ENCODE measurements around the gene ATP5F1D. TPM values are rescaled to one million over a fixed set of nuclear protein-coding genes. Genes with fewer than 3 reads are reported as not detected.

ATP5F1D gene
- total RNA-seq, 2 experiments from 2014 or later, result 175 to 177 TPM

DNA sequence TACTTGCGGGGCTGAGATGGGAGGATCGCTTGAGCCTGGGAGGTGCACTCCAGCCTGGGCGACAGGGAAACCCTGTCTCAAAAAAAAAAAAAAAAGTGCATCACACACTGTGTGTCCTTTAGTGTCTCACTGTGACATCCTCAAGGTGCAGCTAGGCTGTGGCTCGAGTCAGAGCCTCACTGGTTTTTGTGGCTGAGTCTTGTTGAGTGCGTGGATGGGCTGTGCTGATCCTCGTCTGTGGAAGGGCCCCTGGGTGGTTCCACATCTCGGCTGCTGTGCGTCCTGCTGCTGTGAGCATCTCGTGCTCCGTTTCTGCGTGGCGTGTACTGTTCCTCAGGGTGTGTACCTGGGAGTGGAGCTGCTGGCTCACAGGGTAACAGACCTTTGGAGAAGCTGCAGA, 24.8 kb upstream of the ATP5F1D start:
- peaks cover 9% of the 10 kb centered on the region for H3K36me3 Mint-ChIP-seq
- DNase-seq, result no peak
- H3K27ac Mint-ChIP-seq, result no peak overlapping the region
- H3K27me3 Mint-ChIP-seq, result no peaks in the 10 kb centered on the region
- H3K4me1 Mint-ChIP-seq, result peaks cover 13% of the 10 kb centered on the region
- H3K4me3 Mint-ChIP-seq, result no peak overlapping the region
- H3K9me3 Mint-ChIP-seq, result no peaks in the 10 kb centered on the region

DNA sequence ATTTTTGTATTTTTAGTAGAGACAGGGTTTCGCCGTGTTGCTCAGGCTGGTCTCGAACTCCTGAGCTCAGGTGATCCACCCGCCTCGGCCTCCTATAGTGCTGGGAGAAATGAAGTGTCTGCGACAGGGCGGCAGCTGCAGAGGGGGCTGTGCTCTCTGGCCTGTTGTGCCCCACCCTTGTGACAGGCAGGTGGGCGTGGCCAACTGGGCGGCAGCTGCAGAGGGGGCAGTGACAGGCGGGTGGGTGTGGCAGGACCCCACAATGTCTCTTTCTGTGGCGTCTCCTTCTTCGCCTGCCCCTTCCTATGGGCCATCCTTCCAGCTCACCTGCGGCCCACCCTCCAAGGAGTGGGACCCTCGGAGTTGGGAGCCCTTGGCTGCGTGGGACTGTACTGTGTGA, 24.2 kb upstream of the ATP5F1D start:
- Mint-ChIP-seq H3K4me3 (no peak overlapping the region), H3K27ac (no peak overlapping the region), H3K9me3 (no peaks in the 10 kb centered on the region), H3K36me3 (peaks cover 9% of the 10 kb centered on the region), H3K27me3 (no peaks in the 10 kb centered on the region), H3K4me1 (peaks cover 13% of the 10 kb centered on the region)
- no peak for DNase-seq

DNA sequence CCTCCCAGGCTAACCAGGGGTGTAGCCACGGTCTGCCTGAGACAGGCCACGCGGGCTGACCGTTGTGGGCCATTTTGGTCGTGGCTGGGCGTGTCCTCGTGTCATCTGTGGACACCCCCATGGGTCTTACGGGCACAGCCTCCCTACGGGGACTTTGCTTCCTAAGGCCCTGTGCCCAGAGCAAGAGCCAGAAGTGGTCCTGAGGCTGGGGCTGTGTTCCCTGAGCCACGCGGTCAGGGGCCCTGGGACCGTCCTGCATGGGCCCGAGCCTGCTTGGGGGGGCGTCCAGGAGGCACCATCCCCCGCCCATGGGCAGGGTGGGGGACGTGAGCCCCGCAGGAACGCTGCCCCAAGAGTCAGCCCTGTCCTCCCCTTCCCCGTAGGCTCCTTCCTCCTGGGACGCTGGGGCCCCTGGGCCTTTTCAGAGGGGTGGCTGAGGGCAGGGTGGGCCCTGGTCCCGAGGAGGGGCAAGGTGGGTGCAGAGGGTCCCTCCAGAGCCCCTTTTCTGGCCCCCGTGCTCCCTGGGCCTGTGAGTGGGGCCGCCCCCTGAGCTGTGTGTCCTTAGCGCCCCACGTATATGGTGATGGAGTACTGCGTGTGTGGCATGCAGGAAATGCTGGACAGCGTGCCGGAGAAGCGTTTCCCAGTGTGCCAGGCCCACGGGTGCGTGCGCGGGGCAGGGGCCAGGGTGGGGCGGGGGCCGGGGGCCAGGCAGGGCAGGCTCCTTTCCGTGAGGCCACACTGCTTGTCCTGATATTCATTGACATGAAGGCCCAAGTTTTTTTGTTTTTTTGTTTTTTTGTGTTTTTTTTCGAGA, 22.6 kb upstream of the ATP5F1D start:
- H3K27me3 Mint-ChIP-seq, result no peaks in the 10 kb centered on the region
- no peak overlapping the region for H3K27ac Mint-ChIP-seq
- no peak overlapping the region for H3K4me3 Mint-ChIP-seq
- DNase-seq, result no peak
- no peaks in the 10 kb centered on the region for H3K9me3 Mint-ChIP-seq
- H3K36me3 Mint-ChIP-seq, result peaks cover 2% of the 10 kb centered on the region
- H3K4me1 Mint-ChIP-seq, result peaks cover 4% of the 10 kb centered on the region

DNA sequence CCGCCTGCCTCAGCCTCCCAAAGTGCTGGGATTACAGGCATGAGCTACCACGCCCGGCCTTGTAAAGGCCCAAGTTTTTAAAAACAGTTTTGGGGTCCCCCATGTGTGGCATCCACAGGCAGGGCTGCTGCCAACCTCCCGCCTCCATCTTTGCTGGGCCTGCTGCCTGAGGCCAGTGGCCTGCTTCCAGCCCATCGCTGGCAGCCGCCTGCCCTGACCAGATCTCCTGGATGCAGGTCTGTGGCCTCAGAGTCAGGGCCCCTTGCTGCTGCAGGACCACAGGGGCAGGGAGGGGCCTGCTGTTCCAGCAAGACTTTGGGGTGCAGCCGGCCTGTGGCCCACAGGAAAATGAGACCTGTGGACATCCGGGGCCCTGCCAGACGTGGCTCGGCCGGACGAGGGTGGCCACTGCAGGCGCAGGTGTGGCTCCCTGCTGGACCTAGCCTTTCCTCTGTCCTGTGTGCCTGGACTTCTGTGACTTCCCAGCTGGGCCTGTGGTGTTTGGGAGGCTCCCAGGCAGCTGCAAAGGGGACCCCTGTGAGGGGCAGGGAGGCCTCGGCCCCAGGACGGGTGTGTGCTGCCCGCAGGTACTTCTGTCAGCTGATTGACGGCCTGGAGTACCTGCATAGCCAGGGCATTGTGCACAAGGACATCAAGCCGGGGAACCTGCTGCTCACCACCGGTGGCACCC, 21.6 kb upstream of the ATP5F1D start:
- Mint-ChIP-seq H3K27me3 (no peaks in the 10 kb centered on the region), H3K27ac (no peak overlapping the region), H3K4me1 (no peaks in the 10 kb centered on the region), H3K36me3 (no peaks in the 10 kb centered on the region), H3K9me3 (no peaks in the 10 kb centered on the region), H3K4me3 (no peak overlapping the region)
- no peak for DNase-seq

DNA sequence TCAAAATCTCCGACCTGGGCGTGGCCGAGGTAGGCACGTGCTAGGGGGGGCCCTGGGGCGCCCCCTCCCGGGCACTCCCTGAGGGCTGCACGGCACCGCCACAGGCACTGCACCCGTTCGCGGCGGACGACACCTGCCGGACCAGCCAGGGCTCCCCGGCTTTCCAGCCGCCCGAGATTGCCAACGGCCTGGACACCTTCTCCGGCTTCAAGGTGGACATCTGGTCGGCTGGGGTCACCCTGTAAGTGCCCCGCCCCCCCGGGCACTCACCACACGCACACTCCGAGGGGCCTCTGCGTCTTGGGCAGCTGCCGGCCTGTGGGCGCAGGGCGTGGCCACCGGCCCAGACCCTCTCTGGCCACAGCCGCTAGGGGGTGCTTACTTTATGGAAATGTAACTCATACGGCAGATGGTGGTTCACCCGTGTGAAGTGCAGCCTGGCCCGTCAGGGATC, 21.0 kb upstream of the ATP5F1D start:
- Mint-ChIP-seq H3K9me3 (no peaks in the 10 kb centered on the region), H3K27me3 (no peaks in the 10 kb centered on the region), H3K27ac (no peak overlapping the region), H3K4me3 (no peak overlapping the region), H3K4me1 (no peaks in the 10 kb centered on the region), H3K36me3 (no peaks in the 10 kb centered on the region)
- no peak for DNase-seq

DNA sequence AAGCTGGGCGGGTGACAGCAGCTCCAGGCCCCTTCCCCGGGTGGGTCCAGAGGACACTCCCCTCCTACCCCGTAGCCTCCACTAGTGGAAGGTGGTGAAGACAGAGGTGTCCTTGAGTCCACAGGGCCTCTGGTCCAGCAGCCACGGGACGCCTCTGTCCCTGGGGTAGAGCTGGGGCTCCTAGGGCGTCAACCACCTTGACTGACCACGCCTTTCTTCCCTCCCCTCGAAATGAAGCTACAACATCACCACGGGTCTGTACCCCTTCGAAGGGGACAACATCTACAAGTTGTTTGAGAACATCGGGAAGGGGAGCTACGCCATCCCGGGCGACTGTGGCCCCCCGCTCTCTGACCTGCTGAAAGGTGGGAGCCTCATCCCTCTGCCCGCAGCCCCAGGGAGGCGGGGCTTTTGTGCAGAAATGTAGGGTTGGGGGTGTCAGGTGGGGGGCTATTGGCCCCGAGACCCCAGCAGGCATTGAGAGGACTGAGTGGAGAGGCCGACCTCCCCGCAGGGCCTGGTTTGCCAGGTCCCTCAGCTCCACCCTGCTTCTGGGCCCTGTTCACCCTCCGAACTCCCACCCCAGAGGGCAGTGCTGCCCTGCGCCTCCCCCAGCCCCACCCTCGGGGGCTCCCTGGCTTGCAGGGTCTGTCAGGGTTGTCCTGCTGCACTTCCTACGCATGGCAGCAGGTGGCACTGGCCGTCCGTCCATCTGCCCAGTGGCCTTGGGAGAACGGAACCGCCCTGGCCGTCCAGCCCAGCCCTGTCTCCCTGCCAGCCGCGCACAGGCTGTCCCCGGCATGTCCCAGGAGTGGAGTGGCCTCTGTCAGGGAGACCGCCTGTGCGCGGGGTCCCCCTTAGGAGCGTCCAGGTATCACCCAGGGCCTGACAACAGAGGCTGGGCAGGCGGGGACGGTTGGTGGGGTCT, 20.3 kb upstream of the ATP5F1D start:
- Mint-ChIP-seq H3K9me3 (no peaks in the 10 kb centered on the region), H3K4me1 (no peaks in the 10 kb centered on the region), H3K27me3 (no peaks in the 10 kb centered on the region), H3K4me3 (no peak overlapping the region), H3K27ac (no peak overlapping the region), H3K36me3 (no peaks in the 10 kb centered on the region)
- no peak for DNase-seq

DNA sequence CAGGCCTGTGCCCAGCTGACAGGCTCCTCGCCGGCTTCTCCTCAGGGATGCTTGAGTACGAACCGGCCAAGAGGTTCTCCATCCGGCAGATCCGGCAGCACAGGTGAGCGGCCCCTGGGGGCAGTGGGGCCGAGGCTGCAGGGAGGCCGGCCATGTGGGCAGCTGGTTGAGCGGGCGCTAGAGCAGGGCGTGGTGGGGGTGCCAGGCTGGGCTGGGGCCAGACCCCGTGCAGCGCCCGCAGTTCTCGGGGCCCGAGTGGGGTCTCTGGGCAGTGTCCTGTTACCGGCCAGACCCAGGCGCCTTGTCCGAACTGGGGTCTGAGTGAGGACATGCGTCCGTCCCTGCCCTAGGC, 19.7 kb upstream of the ATP5F1D start:
- Mint-ChIP-seq H3K27me3 (no peaks in the 10 kb centered on the region), H3K9me3 (no peaks in the 10 kb centered on the region), H3K4me1 (no peaks in the 10 kb centered on the region), H3K36me3 (no peaks in the 10 kb centered on the region), H3K4me3 (no peak overlapping the region), H3K27ac (no peak overlapping the region)
- no peak for DNase-seq

DNA sequence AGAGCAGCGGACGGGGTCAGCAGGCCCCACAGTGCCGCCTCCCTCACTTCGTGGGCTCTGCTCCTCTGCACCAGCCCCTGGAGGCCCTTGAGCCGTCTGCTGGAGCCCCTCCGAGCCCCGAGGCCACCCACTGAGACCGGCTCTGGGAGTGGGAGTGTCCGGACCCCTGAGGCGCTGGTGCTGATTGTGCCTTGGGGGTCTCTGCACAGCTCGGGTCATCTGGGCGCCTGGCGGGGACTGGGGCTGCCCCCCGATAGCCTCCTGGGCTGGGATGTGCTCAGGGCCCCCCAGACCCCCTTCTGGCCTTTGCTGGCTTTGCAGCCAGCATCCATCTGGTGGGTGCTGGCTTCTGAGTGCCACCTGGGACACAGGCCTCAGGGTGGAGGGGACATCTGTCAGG, 19.2 kb upstream of the ATP5F1D start:
- H3K4me3 Mint-ChIP-seq, result no peak overlapping the region
- no peaks in the 10 kb centered on the region for H3K27me3 Mint-ChIP-seq
- H3K36me3 Mint-ChIP-seq, result no peaks in the 10 kb centered on the region
- H3K9me3 Mint-ChIP-seq, result no peaks in the 10 kb centered on the region
- no peak for DNase-seq
- no peaks in the 10 kb centered on the region for H3K4me1 Mint-ChIP-seq
- no peak overlapping the region for H3K27ac Mint-ChIP-seq

DNA sequence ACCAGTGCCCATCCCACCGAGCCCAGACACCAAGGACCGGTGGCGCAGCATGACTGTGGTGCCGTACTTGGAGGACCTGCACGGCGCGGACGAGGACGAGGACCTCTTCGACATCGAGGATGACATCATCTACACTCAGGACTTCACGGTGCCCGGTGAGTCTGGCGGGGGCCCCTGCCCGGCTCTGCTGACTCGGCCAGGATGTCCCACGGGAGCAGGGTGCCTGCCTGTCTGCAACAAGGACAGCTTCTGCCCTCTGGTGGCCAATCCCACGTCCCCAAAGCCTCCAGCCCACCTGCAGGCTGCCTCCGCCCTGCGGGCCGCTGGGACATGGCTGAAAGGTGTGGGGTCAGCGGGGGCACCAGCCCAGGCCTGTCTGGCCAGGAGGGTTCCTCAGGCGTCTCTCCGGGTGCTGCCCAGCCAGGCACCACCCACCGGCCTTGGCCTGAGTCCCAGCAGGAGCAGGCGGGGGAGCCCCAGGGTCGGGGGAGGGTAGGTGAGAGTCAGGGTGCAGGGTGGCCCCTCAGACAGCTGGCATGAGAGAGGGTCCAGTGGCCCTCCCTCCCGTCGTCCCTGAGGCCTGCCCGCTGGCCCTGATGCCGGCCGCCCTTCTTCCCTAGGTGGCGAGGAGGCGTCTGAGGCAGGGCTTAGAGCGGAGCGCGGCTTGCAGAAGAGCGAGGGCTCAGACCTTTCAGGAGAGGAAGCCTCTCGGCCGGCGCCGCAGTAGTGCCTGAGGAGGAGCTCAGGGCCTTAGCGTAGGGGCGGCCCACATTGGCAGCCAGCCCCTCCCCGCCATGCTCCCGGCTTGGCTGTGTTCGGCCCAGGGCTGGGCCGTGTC, 18.3 kb upstream of the ATP5F1D start:
- no peaks in the 10 kb centered on the region for H3K9me3 Mint-ChIP-seq
- no peaks in the 10 kb centered on the region for H3K4me1 Mint-ChIP-seq
- H3K4me3 Mint-ChIP-seq, result no peak overlapping the region
- no peak overlapping the region for H3K27ac Mint-ChIP-seq
- H3K36me3 Mint-ChIP-seq, result peaks cover 2% of the 10 kb centered on the region
- DNase-seq, result no peak
- H3K27me3 Mint-ChIP-seq, result no peaks in the 10 kb centered on the region

DNA sequence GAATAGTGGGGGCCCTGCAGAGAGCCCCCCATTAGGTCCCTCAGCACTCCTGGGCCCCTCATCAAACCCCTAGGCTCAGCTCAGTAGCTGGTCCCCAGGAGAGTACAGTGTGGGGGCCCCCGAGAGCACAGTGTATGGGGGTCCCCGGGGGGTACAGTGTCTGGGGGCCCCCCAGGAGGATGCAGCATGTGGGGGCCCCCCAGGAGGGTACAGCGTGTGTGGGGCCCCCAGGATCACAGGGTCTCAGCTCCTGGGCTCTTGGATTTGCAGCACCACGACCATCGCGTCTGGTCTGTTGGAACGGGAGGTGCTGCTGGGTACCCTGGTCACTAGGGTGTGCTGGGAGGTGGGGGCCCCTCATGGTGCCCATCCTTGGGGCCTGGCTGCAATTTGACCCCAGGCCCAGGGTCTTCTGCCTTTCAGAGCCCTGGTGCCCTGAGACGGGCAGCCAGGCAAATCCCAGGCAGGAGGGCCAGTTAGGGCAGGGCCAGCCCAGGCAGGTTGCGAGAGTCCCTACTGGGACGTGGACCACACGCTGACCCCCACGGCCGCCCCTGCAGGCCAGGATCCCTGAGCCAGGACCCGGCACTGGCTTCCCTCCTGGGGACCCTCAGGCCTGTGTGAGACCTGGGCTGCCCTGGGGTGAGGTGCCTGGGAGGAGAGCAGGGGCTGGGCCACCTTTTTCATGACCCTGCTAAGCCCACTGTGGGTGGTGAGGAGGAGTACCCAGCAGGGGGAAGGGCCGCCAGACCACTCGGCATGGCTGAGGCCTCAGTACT, 17.3 kb upstream of the ATP5F1D start:
- Mint-ChIP-seq H3K36me3 (peaks cover 2% of the 10 kb centered on the region), H3K27me3 (no peaks in the 10 kb centered on the region), H3K27ac (no peak overlapping the region), H3K4me3 (no peak overlapping the region), H3K9me3 (no peaks in the 10 kb centered on the region), H3K4me1 (no peaks in the 10 kb centered on the region)
- DNase-seq, result no peak

DNA sequence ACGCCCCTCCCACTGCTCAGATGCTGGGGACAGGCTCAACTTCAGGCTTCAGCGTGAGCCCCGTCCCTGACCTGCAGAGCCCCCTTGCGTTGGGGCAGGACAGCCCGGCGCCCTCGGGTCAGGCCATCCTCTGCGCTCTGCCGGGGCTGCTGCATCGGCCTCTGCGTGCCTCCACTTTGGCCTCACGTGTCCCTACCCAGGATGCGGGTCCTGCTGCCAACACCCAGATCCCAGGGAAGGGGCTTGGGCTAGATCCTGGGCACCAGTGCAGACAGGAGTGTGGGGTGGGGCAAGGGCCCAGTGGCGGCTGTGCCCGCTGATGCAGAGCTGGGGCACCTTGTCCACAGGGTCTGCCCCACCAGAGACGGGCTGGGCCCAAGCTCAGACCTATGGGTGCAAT, 16.7 kb upstream of the ATP5F1D start:
- H3K4me3 Mint-ChIP-seq, result no peak overlapping the region
- H3K4me1 Mint-ChIP-seq, result no peaks in the 10 kb centered on the region
- peaks cover 2% of the 10 kb centered on the region for H3K36me3 Mint-ChIP-seq
- no peak for DNase-seq
- H3K27ac Mint-ChIP-seq, result no peak overlapping the region
- H3K27me3 Mint-ChIP-seq, result no peaks in the 10 kb centered on the region
- H3K9me3 Mint-ChIP-seq, result no peaks in the 10 kb centered on the region

DNA sequence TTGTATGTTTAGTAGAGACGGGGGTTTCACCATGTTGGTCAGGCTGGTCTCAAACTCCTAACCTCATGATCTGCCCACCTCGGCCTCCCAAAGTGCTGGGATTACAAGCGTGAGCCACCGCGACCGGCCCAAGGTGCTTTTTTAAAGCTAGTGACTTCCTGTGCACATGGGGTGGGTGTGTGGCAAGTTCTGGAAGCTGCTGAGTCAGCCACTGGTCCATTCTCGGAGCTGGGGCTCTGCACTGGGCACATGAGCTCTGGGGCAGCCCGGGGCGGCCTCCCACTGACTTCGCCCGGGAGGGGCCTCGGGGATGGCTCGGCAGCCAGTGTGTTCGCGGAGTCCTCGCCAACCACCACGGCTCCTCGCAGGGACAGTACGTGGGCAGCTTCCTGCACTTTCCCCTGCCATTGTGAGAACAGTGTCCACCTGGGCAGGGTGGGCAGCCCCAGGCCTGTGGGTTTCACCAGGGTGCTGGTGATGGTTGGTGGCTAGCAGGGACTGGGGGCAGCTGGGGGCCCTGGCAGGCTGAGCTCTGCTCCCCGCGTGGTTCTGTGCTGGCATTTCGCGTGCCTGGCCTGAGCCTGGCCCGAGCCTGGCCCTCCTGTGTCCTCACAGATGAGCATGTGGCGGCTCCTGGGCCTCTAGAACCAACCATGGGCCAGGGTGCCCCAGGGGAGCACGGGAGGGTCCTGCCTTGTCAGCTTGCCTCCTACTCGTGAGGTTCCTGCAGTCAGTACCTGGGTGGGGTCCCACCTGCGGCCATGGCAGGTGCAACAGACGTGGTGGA, 15.9 kb upstream of the ATP5F1D start:
- H3K9me3 Mint-ChIP-seq, result no peaks in the 10 kb centered on the region
- H3K4me3 Mint-ChIP-seq, result no peak overlapping the region
- no peaks in the 10 kb centered on the region for H3K4me1 Mint-ChIP-seq
- no peak for DNase-seq
- no peak overlapping the region for H3K27ac Mint-ChIP-seq
- no peaks in the 10 kb centered on the region for H3K27me3 Mint-ChIP-seq
- peaks cover 2% of the 10 kb centered on the region for H3K36me3 Mint-ChIP-seq

DNA sequence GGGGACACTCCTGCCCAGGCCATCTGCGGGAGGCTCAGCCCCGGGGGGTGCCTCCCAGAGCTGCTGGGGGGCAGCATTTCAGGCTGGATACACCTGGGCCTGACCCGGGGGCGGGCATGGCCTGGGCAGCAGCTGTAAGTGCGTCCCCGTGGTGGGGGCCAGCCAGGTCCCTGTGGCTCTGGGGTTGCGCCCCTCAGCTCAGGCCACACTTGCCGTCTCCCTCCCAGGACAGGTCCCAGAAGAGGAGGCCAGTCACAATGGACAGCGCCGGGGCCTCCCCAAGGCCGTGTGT, 15.4 kb upstream of the ATP5F1D start:
- Mint-ChIP-seq H3K27me3 (no peaks in the 10 kb centered on the region), H3K36me3 (peaks cover 2% of the 10 kb centered on the region), H3K4me3 (no peak overlapping the region), H3K27ac (no peak overlapping the region), H3K4me1 (no peaks in the 10 kb centered on the region), H3K9me3 (no peaks in the 10 kb centered on the region)
- DNase-seq, result no peak

Measured in activated naive CD8-positive, alpha-beta T cell treated with anti-CD3 and anti-CD28 coated beads for 36 hours (primary cell).